ENCODE measurements around the gene KAT2B.

DNA sequence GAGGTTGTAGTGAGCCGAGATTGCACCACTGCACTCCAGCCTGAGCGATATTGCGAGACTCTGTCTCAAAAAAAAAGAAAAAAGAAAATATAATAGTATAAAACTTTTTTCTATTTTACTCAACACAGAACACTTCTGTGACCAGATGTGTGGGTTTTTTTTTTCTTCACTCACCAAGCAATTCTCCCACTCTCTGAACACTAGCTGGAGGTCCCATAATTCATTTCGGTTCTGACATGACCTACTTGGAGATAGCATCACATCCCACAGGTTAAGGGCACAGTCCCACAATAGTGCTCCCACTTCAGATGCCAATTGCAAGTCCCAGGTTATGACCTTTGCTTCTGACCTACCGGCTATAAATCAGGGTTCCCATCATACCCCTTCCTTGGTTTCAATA is 35.0 kb downstream of the KAT2B start:
- TF ChIP-seq POLR2A (IDR thresholded peaks at IDR 0.05) (no peak), CTCF (IDR thresholded peaks at IDR 0.05) (no peak)
